Lung (tissue), 12 donors: ENCODE measurements around the gene GRK4. TPM values are rescaled to one million over a fixed set of nuclear protein-coding genes. Genes with fewer than 3 reads are reported as not detected.
A peak's percentile ranks its signal among the peaks of the same experiment; 100 is the strongest.

Source experiments
- ATAC-seq: fragments of 200-7000 bp; cut with Tn5 transposase; one replicate; pipeline ENCODE4 v1.9.1; 2020; ENCODE audit warnings: moderate number of reproducible peaks; ENCODE audit not compliant: insufficient read depth, low FRiP score
- DNase-seq, 3 donors: peaks; one replicate each; pipeline ENCODE4 v3.0.0-alpha.2; 2013 to 2017
- H3K27ac ChIP-seq, 2 donors: one replicate each; pipeline ENCODE4 v1.5.1; 2013; ENCODE audit warnings: mild to moderate bottlenecking in 2 of 2, moderate library complexity in 2 of 2, control low read depth in 1 of 2, inconsistent platforms in 1 of 2, low read depth in 1 of 2, low read length in 1 of 2
- H3K27me3 ChIP-seq, 3 donors: one replicate each; pipeline ENCODE4 v1.5.1; 2013; ENCODE audit warnings: low read length in 2 of 3; ENCODE audit not compliant: control insufficient read depth in 3 of 3, insufficient read depth in 3 of 3
- H3K36me3 ChIP-seq, 4 donors: one replicate each; pipeline ENCODE4 v1.5.1; 2013; ENCODE audit warnings: low read length in 4 of 4, mild to moderate bottlenecking in 1 of 4, moderate library complexity in 1 of 4; ENCODE audit not compliant: control insufficient read depth in 4 of 4, insufficient read depth in 4 of 4
- H3K4me1 ChIP-seq, 5 donors: one replicate each; pipeline ENCODE4 v1.5.1; 2013; ENCODE audit warnings: low read length in 5 of 5, mild to moderate bottlenecking in 2 of 5, moderate library complexity in 1 of 5; ENCODE audit not compliant: control insufficient read depth in 5 of 5, insufficient read depth in 5 of 5
- H3K4me3 ChIP-seq: one replicate; pipeline ENCODE4 v1.5.1; 2013; ENCODE audit warnings: mild to moderate bottlenecking, control low read depth, moderate library complexity
- H3K9ac ChIP-seq, 2 donors: one replicate each; pipeline ENCODE4 v1.5.1; 2013; ENCODE audit warnings: low read length in 2 of 2, control low read depth in 1 of 2; ENCODE audit not compliant: insufficient read depth in 1 of 2
- H3K9me3 ChIP-seq, 4 donors: one replicate each; pipeline ENCODE4 v1.5.1; 2013; ENCODE audit warnings: low read length in 3 of 4, mild to moderate bottlenecking in 1 of 4, moderate library complexity in 1 of 4; ENCODE audit not compliant: control insufficient read depth in 4 of 4, insufficient read depth in 3 of 4
- CTCF ChIP-seq: IDR thresholded peaks from 2 replicates; pipeline ENCODE4 v1.5.1; 2012; ENCODE audit warnings: mild to moderate bottlenecking; ENCODE audit errors: control extremely low read depth, extremely low read depth
- WGBS, 2 donors: extraction: QIAGEN DNeasy Blood & Tissue Kit; methylation state at CpG; one replicate each; pipeline ENCODE4 v1.1.7; 2013; 5-methylcytosine and 5-hydroxymethylcytosine counted together
- polyA plus RNA-seq, 2 donors: library from polyadenylated mRNA; stranded (reverse); fragments of 200-250 nt; gene quantifications; one replicate each; pipeline ENCODE4 v1.2.1, GENCODE V29; 2013
- total RNA-seq, 2 donors: library from RNA; depleted of rRNA in 1 of 2; stranded (reverse); fragments of >200 nt in 1 of 2; gene quantifications; one replicate each; pipeline ENCODE4 v1.2.1, GENCODE V29; 2014 to 2021
- donor health status: control.
- donor health status: control.
- donor health status: Bipolar disorder and iron deficiency.
- donor health status: healthy.
- donor health status: DM: yes; HTN: yes; CAD: no.

GRK4 gene
- total and polyA plus RNA-seq, 4 donors: 1.8 to 6.7 (median 3.2) TPM

GRCh38 chr4:3054169-3054759 lies 90.9 kb downstream of the GRK4 start:
- no peak for ATAC-seq
- Histone ChIP-seq H3K9me3 (peaks cover 0 to 3% (median 0%) of the 10 kb centered on the region in 4 donors), H3K9ac (no peak overlapping the region), H3K27ac (no peak overlapping the region), H3K27me3 (no peaks in the 10 kb centered on the region), H3K4me3 (no peak overlapping the region), H3K36me3 (no peaks in the 10 kb centered on the region), H3K4me1 (no peaks in the 10 kb centered on the region)
- no peak for DNase-seq
- TF ChIP-seq CTCF: no peak
- 97 to 100% methylated on average over 2 of the region's 2 CpGs for whole genome bisulfite sequencing, 2 donors

- no peak overlapping the region for H3K4me3 ChIP-seq
- H3K36me3 ChIP-seq: no peaks in the 10 kb centered on the region
- DNase-seq (no peak), ATAC-seq (no peak)
- H3K27me3 ChIP-seq: no peaks in the 10 kb centered on the region
- no peak overlapping the region for H3K9ac ChIP-seq
- 50 to 72% methylated on average over 6 of the region's 6 CpGs for WGBS, 2 donors
- H3K4me1 ChIP-seq: no peaks in the 10 kb centered on the region
- TF ChIP-seq CTCF: no peak
- H3K27ac ChIP-seq: no peak overlapping the region
- H3K9me3 ChIP-seq: peaks cover 0 to 3% (median 0%) of the 10 kb centered on the region in 4 donors
Measured at GRCh38 chr4:3059943-3060342, 96.6 kb downstream of the GRK4 start.

GRCh38 chr4:3060946-3061345 lies 97.6 kb downstream of the GRK4 start:
- Histone ChIP-seq H3K27ac (no peak overlapping the region), H3K36me3 (no peaks in the 10 kb centered on the region), H3K27me3 (no peaks in the 10 kb centered on the region), H3K4me3 (no peak overlapping the region), H3K4me1 (no peaks in the 10 kb centered on the region), H3K9me3 (peaks cover 0 to under 1% (median 0%) of the 10 kb centered on the region in 4 donors), H3K9ac (no peak overlapping the region)
- no peak for TF ChIP-seq CTCF
- ATAC-seq: no peak
- DNase-seq: no peak
- WGBS, 2 donors: 62 to 85% methylated on average over 6 of the region's 6 CpGs

GRCh38 chr4:3062471-3062870 lies 99.1 kb downstream of the GRK4 start:
- no peak overlapping the region for H3K27ac ChIP-seq
- ATAC-seq: no peak
- 79 to 81% methylated on average over 12 of the region's 12 CpGs for WGBS, 2 donors
- peak in 1 of 3 donors; percentile 14 for DNase-seq
- no peaks in the 10 kb centered on the region for H3K4me1 ChIP-seq
- H3K4me3 ChIP-seq: no peak overlapping the region
- no peak for TF ChIP-seq CTCF
- no peaks in the 10 kb centered on the region for H3K27me3 ChIP-seq
- no peak overlapping the region for H3K9ac ChIP-seq
- no peaks in the 10 kb centered on the region for H3K36me3 ChIP-seq
- no peaks in the 10 kb centered on the region for H3K9me3 ChIP-seq
